ENCODE measurements around the gene LTV1. TPM values are rescaled to one million over a fixed set of nuclear protein-coding genes. Genes with fewer than 3 reads are reported as not detected.

The LTV1 gene
- 32.2 to 45.8 TPM (median 34.9 TPM) in 5 replicates for total RNA-seq (2022; extraction: Qiagen RNA extraction; ENCODE audit: low read depth)

GRCh38 chr6:143842902-143843676, at the start of gene LTV1:
Gene LTV1, plus strand, starts transcription at chr6:143843338. Its CDS starts 140 bp downstream, at chr6:143843478.

GRCh38 chr6:143864234-143864633, 21.1 kb downstream of the LTV1 start, which contains the start of gene ZC2HC1B:
Gene ZC2HC1B, plus strand, starts transcription at chr6:143864474. Its CDS starts 66 bp downstream, at chr6:143864540.

Other genes with a start within 250 kb of the LTV1 start
- gene PHACTR2, start 165.4 kb upstream of the LTV1 start, total RNA-seq (2022; extraction: Qiagen RNA extraction; ENCODE audit: low read depth): 2.1 to 4.8 TPM (median 4.0 TPM) in 5 replicates
- not detected in 5 replicates for gene ZC2HC1B, start 21.1 kb downstream of the LTV1 start, total RNA-seq (2022; extraction: Qiagen RNA extraction; ENCODE audit: low read depth)
- 6.6 to 10.4 TPM (median 7.6 TPM) in 5 replicates for gene PLAGL1, start 164.9 kb downstream of the LTV1 start, total RNA-seq (2022; extraction: Qiagen RNA extraction; ENCODE audit: low read depth)

Data from A549 treated with RU486 at 1 μM for 4 hours (cell line).